Stimulated activated effector memory CD8-positive, alpha-beta T cell treated with anti-CD3 and anti-CD28 coated beads, Interleukin-12 subunit alpha, Interleukin-12 subunit beta, amount 100 ng/mL, for 72 hours (primary cell): ENCODE results near the gene USP21.

Source experiments
- ATAC-seq: fragments of 150-1000 bp; cut with Tn5 transposase; 2 replicates; pipeline ENCODE4 v1.10.0; 2021
- DNase-seq, 2 donors: peaks; one replicate each; pipeline ENCODE4 v3.0.0; 2021 to 2022; ENCODE audit warnings: low spot score in 2 of 2
- H3K27ac Mint-ChIP-seq: one replicate; pipeline ENCODE4 v1.8.0; 2022; ENCODE audit warnings: mild to moderate bottlenecking, mixed read lengths
- H3K36me3 Mint-ChIP-seq: one replicate; pipeline ENCODE4 v1.8.0; 2022; ENCODE audit warnings: mild to moderate bottlenecking, mixed read lengths
- H3K4me1 Mint-ChIP-seq: one replicate; pipeline ENCODE4 v1.8.0; 2022; ENCODE audit warnings: mixed read lengths
- H3K4me3 Mint-ChIP-seq: one replicate; pipeline ENCODE4 v1.8.0; 2022; ENCODE audit warnings: mild to moderate bottlenecking, mixed read lengths
- H3K9me3 Mint-ChIP-seq: one replicate; pipeline ENCODE4 v1.8.0; 2022; ENCODE audit warnings: mixed read lengths

Gene USP21

DNA sequence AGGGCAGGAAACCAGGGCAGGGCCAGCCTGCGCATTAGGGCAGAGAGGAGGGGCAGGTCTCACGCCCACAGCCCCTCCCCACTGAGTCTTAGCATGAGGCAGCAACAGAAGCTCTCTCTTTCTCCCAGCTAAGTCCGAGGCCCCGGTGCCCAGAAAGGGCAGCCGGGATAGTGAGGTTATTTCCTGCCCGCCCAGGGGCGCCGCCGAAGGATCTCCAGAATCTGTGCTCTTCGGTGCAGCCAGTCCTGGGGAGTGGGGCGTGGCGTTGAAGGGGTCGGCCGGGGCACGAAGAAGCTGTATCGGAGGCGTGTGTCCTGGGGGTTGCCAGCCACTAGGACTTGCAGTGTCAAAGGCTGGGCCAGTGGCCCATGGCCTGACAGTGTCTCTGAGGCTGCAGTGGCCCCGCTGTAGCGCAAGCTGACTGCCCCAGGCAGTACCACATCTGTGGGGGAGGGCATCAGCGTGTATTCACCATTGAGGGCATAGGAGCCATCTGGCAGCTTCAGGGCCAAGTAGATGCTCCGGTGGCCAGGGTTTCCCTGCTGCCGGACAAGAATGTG lies 31.7 kb downstream of the USP21 start:
- no peaks in the 10 kb centered on the region for H3K9me3 Mint-ChIP-seq
- peaks cover 59% of the 10 kb centered on the region for H3K4me1 Mint-ChIP-seq
- H3K4me3 Mint-ChIP-seq = no peak overlapping the region
- H3K27ac Mint-ChIP-seq = peak overlapping the region; percentile 32
- no peak for ATAC-seq
- no peaks in the 10 kb centered on the region for H3K36me3 Mint-ChIP-seq
- no peak for DNase-seq

DNA sequence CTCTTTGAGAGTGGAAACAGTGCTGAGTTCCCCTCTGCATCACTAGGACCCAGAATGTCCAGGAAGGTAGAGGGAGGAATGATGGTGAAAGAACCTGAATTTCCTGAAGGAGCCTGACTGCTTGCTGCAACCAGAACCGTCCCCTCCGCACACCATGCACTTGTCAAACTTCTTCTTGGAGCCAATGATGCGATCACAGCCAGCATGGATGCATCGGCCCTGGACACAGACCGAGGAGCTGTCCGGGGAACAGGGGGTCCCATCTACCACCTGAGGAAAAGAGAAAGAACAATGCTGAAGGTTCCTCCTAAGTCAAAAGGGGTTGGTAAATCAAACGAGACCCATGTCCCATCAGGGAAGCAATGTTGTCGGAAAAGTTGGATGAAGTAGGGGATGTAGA lies 32.7 kb downstream of the USP21 start:
- no peak for DNase-seq
- no peak for ATAC-seq
- Mint-ChIP-seq H3K36me3 (no peaks in the 10 kb centered on the region), H3K4me1 (peaks cover 52% of the 10 kb centered on the region), H3K4me3 (no peak overlapping the region), H3K27ac (peak overlapping the region; percentile 89), H3K9me3 (no peaks in the 10 kb centered on the region)

DNA sequence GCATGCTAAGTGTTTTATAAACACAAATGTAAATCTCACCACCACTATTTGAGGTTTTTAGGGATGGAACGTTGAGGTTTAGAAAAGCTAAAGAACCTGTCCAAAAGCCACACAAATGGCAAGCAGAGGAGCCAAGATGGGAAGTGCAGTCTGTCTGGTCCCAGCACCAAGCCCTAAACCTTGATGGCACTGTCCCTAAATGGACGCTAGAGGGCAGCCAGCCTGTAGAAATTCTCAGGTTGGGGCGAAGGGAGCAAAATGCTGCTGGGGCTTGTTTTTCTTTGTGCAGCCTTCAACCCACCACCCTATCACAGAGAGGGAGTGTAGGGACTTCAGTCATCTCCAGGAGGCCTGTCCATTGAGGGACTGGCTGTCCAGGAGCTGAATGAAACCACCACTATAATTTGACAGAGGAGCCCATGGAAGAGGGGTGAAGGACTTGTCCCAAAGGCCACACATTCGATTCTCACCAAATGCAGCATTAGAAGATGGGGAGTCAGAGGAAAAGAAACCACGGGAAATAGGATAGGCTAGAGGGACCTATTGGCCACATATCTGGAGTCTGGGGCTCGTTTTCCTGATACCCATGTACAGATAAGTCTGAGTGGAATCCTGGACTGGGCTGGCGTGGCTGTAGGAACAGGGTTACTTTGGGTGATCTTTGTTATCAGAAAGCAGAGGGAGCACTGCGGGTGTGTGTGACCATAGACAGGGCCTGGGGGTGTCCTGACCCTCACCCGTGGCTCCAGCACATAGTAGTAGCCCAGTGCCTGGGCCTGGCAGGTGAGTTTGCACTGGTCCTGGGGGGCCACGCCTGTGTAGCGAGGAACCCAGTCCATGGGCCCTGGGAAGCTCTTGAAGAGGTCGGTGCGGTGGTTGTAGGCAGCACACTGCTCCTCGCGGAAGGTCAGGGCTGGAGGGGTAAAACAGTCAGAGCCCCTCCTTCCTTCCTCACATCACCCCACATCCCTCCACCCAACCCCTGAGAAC lies 33.5 kb downstream of the USP21 start:
- peak; percentile 88 for ATAC-seq
- Mint-ChIP-seq H3K4me3 (no peak overlapping the region), H3K4me1 (peaks cover 44% of the 10 kb centered on the region), H3K36me3 (no peaks in the 10 kb centered on the region), H3K9me3 (no peaks in the 10 kb centered on the region), H3K27ac (peak overlapping the region; percentile 89)
- peak; percentile 42 to 80 for DNase-seq

DNA sequence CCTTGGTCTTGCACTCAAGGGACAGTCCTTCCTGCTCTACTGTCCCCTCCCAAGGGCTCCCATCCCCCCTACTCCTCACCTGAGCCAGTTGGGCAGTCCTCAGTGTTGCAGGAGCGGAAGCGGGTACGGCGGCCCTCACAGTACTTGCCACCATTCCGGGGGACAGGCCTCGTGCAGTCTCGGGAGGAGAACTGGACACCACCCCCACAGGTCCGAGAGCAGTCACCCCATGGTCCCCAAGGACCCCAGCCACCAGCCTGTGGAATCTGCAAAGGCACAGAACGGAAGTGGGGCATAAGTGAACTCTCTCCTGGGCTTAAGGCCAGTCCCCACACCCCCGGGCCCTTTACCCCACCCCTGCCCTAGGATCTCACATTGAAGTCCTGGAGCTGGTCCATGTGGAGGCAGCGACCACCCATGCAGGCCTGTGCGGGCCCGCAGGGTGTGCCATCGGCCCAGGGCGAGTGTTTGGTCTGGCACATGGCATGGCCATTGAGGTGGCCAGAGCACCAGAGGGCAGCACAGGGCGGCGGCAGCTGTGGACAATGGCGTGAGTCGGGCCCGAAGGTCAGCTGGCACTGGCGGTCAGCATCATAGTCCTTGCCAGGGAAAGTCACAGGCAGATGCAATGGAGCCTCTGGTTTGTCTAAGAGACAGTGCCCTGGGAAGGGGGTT lies 34.4 kb downstream of the USP21 start:
- Mint-ChIP-seq H3K36me3 (no peaks in the 10 kb centered on the region), H3K4me3 (no peak overlapping the region), H3K9me3 (no peaks in the 10 kb centered on the region), H3K4me1 (peaks cover 40% of the 10 kb centered on the region), H3K27ac (no peak overlapping the region)
- DNase-seq (no peak), ATAC-seq (no peak)

DNA sequence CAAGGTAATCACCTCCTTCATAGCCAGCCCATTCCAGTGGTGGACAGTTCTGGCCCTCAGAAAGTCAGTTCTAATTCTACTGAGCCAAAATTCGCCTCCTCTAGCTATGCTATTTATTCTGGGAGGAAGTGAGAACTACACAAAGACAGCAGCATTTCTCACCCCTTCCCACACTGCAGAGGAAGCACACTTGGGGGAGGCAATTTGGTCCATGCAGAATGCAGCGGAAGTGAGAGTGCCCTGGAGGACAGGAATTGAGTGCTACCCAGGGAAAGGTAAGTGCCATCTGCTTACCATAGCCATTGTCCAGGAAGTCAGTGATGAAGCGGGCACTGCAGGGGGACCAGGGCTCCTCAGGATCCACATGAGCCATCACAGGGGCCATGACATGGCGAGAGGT lies 35.9 kb downstream of the USP21 start:
- ATAC-seq (no peak), DNase-seq (no peak)
- Mint-ChIP-seq H3K36me3 (no peaks in the 10 kb centered on the region), H3K27ac (peak overlapping the region; percentile 84), H3K4me1 (peaks cover 47% of the 10 kb centered on the region), H3K4me3 (no peak overlapping the region), H3K9me3 (no peaks in the 10 kb centered on the region)

DNA sequence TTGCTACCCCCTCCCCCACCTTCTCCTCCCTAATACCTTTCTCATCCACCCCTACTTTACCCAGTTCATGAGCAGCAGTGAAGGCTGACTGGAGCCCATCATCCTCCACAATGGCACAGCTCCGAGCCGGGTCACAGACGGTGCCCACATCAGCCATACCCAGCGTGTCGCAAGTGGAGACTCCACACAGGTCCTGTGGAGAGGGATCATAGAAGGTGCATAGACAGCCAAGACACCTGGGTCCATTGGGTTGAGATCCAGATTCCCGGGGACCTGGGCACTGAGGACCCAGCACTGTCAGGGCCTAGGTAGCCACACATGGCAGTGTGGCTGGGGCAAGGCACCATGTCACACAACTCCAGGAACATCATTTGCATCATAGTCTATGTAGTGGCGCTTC lies 36.8 kb downstream of the USP21 start:
- DNase-seq = no peak
- H3K4me1 Mint-ChIP-seq = peaks cover 56% of the 10 kb centered on the region
- no peaks in the 10 kb centered on the region for H3K9me3 Mint-ChIP-seq
- H3K36me3 Mint-ChIP-seq = no peaks in the 10 kb centered on the region
- no peak overlapping the region for H3K4me3 Mint-ChIP-seq
- no peak for ATAC-seq
- peak overlapping the region; percentile 84 for H3K27ac Mint-ChIP-seq

DNA sequence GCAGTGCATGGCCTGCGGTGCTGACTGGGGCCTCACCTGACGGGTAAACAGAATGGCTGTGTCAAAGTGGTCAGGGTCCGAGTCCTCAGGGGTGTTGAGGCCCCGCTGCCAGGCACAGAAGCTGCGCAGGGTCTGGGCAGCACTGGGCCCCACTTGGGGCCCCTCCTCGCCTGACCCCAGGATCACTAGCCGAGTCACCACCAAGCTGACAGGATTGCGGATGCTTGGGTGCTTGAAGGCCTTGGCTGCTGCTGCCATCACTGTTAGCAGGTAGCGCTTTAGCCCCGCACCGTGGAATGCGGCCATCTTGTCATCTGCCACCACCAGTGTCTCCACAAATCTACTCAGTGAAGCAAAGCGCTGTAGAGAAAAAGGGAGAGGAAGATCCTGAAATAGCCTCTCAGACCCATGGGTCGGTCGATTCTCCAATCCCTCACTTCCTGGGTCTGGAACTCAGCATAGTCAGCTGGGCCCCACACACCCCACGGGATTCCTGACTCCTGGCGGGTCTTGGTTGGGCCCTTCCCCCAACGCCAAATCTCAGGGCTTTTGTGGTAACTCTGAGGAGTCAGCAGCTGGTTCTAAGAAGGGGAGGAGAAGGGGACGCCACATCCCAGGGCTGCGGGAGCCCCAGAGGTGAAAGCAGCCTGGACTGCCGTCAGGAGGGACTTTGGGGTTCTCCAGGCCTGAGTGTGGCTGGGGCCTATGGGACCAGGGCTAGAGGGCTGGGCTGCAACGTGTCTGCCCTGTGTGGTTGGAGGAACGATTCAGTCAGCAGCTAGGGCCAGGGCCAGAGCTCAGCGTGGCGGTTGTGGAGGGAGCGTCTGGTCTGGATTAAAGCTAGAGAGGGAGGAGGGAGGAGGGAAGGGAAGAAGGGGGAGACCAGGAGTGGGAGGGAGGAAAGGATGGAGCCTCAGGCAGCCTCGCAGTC lies 37.5 kb downstream of the USP21 start:
- Mint-ChIP-seq H3K36me3 (no peaks in the 10 kb centered on the region), H3K27ac (peak overlapping the region; percentile 84), H3K4me3 (no peak overlapping the region), H3K9me3 (no peaks in the 10 kb centered on the region), H3K4me1 (peaks cover 63% of the 10 kb centered on the region)
- ATAC-seq (no peak), DNase-seq (no peak)

DNA sequence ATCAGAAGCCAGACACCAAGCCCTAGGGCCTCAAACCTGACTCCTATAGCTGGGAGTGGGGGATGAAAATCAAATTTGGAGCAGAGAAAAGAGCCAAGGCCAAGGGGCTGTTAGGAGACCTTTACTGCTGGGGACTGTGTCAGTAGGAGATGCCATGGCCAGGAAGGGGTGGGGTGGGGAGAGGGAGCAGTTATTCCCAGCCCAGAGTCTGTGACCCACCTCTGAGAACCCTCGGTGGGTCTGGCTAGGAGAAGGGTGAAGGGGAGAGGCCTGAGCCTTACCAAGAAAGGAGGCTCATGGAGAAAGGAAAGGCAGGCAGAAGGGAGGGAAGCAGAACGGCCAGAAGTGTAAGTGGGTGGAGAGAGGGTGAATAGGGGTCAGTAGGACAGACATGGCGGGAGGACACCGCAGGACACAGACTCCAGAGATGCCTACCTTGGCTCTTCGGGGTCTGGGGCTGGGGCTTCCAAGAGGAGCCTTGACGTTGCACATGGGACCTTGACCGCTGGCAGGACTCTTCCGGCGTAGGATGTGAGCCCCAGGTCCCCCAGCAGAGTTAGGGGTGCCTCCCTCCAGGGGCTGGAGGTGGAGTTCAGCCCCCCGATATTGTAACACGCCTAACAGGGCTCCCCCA lies 38.4 kb downstream of the USP21 start:
- no peak for ATAC-seq
- Mint-ChIP-seq H3K4me3 (no peak overlapping the region), H3K27ac (peak overlapping the region; percentile 32)

DNA sequence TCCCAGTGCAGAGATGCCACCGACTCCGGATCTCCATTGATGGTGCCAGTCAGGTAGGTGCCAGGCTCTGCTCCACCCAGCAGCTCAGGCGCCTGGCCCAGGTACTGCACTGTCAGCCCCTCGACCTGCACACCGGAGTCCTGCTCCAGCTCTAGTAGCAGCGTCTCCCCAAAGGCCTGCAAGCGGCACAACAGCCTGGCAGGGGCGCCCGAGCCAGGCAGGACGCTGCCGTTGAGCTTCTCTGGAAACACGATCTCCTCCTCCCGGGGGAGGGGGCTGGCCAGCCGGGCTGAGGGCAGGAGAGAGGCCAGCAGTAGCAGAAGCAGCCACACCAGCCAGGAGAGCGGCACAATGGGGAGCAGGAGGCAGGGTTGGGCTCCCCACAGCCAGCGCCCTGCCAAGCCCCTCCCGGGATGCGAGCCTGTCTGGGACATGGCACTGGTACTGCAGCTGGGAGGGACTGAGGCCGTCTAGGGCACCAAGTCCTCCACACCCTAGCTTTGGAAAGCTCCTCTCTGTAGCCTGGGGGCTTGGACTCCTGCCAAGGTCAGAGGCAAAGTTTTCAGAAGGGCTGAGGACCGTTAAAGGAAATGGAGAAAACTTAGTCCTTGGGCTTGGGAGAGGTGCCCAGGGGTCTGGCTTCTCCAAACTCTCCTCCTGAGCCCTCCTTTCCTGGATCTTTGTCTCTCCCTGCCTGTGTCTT lies 39.0 kb downstream of the USP21 start:
- Mint-ChIP-seq H3K9me3 (no peaks in the 10 kb centered on the region), H3K4me1 (peaks cover 55% of the 10 kb centered on the region), H3K4me3 (no peak overlapping the region), H3K36me3 (peaks cover 6% of the 10 kb centered on the region), H3K27ac (peak overlapping the region; percentile 32)
- DNase-seq (no peak), ATAC-seq (no peak)

More for the DNA sequence above, 38.4 kb downstream of the USP21 start:
- Mint-ChIP-seq H3K4me1 (peaks cover 60% of the 10 kb centered on the region), H3K9me3 (no peaks in the 10 kb centered on the region), H3K36me3 (peaks cover 6% of the 10 kb centered on the region)
- DNase-seq = no peak

DNA sequence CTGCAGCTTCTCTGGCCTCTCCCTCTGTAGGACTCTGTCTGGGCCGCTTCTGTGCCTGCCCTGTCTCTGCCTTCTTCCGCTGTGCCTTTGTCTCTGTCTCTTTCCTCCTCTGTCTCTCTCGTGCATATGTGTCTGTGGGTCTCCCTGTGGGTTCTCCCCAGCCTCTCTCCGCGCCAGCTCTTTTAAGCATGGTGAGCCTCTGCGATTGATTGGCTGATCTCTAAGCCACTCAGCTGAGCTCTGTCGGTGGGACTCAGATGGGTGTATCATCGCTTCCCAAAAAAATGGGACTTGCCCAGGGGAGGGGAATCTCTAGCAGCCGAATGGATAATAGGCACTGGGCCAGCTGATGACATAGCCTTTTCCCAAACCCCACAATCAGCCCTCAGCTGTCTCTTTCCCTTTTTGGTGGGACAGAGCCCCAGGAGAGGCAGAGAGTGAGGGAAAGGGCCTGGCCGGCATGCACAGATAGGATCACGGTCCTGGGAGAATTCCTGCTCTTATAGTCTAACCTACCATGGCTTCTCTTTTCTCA lies 39.7 kb downstream of the USP21 start, which contains the start of gene ADAMTS4:
Gene ADAMTS4 (minus strand): TSS at position 158 of the 535 bp plus-strand sequence. CDS start 427 bp downstream, outside the sequence.
- Mint-ChIP-seq H3K27ac (peak within 1 kb of the TSS; percentile 95), H3K4me3 (peak within 1 kb of the TSS; percentile 85), H3K9me3 (no peaks in the 10 kb centered on the region), H3K36me3 (peaks cover 11% of the 10 kb centered on the region), H3K4me1 (peaks cover 59% of the 10 kb centered on the region)
- DNase-seq (no peak), ATAC-seq (no peak)

DNA sequence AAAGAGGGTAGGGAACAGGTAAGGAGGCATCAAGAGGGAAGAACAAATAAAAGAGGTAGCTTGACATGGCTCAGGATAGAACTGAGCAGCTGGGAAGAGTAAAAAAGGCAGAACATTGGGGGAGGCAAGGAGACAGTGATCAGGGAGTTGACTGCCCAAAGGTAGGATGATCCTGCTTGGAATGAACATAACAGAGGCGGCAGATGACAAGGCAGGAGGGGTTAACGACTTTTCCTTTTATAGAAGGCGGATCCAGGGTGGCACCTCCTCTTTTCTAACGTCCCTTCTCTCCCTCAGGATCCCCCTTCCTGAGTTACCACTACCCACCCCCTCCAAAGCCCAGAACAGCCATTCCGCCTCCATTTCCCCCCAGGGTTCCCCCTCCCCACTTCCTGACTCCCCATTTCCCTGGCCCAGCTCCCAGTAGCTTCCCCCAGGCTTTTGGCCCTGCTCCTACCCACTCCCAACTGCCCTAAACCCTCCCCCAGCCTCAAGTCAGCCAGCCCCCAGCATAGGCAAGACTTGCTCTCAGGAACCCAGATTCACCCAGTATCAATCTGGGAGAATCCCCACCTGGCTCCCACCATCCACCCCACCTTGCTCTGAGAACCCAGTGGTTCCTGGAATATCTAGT lies 40.3 kb downstream of the USP21 start:
- ATAC-seq = no peak
- peak overlapping the region; percentile 85 for H3K4me3 Mint-ChIP-seq
- H3K27ac Mint-ChIP-seq = peak overlapping the region; percentile 95
- H3K36me3 Mint-ChIP-seq = peaks cover 17% of the 10 kb centered on the region
- no peaks in the 10 kb centered on the region for H3K9me3 Mint-ChIP-seq
- DNase-seq = no peak
- H3K4me1 Mint-ChIP-seq = peaks cover 65% of the 10 kb centered on the region

DNA sequence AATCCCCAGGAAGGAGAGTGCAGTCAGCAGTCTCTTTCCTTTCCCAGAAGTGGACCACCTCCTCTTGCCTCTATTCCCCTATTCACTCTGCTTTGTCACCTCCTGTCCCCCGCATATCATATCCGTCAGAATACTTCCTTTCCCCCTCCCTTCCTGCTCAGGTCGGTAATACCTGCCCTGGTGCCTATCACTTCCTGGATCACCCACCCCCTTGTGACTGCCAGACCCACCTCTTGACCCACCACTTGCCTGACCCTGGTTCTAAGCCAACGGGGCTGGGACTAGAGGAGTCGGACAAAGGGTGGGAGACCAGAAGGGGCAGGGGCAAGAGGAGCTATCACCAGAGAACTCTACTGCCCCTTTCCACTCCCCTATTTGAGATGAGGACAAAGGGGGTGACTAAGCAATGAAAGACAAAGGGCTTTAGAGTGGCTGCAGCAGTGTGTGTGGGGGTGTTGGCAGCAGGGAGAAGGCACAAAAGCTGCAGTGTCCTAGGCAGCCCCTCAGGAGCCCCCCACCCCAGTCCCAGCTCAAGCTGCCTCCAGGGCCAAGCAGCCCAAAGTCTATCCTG lies 41.2 kb downstream of the USP21 start:
- Mint-ChIP-seq H3K36me3 (peaks cover 26% of the 10 kb centered on the region), H3K27ac (peak overlapping the region; percentile 95), H3K9me3 (no peaks in the 10 kb centered on the region), H3K4me3 (peak overlapping the region; percentile 85), H3K4me1 (peaks cover 62% of the 10 kb centered on the region)
- peak in 1 of 2 donors; percentile 66 for DNase-seq
- no peak for ATAC-seq
